ENCODE data around the gene DNAH17. TPM values are rescaled to one million over a fixed set of nuclear protein-coding genes. Genes with fewer than 3 reads are reported as not detected.
A peak's percentile ranks its signal among the peaks of the same experiment; 100 is the strongest.

Gene DNAH17
- total and polyA plus RNA-seq, 2 donors (not counting 1 experiment from before 2014, with no cell fraction given): 0.01 to 0.12 TPM

- no peaks in the 10 kb centered on the region for H3K9me3 ChIP-seq (ENCODE audit: control extremely low read depth in 1 of 3, control insufficient read depth in 2 of 3, insufficient read depth in 1 of 3, low read length in 2 of 3)
- CTCF ChIA-PET: interaction anchor here (1.1 to 3.0 kb wide), 4 partner anchors 9 to 292 kb away, joined by 3 to 18 read pairs (median 5); no protein-coding TSS in a partner anchor
- intact Hi-C loops (cut with micrococcal nuclease): no loop called here
- TF ChIP-seq CTCF (IDR thresholded peaks at IDR 0.05) (no peak), EZH2 (IDR thresholded peaks at IDR 0.05; ENCODE audit: borderline replicate concordance, insufficient read depth, low read depth, low read length, poor library complexity, severe bottlenecking) (no peak)
- peak overlapping the region; percentile 46 to 87 for H3K27ac ChIP-seq (ENCODE audit: low read length in 2 of 2)
- H3K9ac ChIP-seq (ENCODE audit: low read length): peak overlapping the region; percentile 82
- peaks cover 42% of the 10 kb centered on the region for H3K4me1 Mint-ChIP-seq
- H3K27me3 ChIP-seq (replicated peaks in 1 of 4; ENCODE audit: control extremely low read depth in 1 of 4, control insufficient read depth in 3 of 4, insufficient read depth in 4 of 4, low read length in 3 of 4): no peaks in the 10 kb centered on the region
- peaks cover 36% of the 10 kb centered on the region for H4K20me1 ChIP-seq (ENCODE audit: control insufficient read depth, insufficient read depth, low read length, poor library complexity, severe bottlenecking)
- H3K79me2 ChIP-seq (ENCODE audit: control insufficient read depth, insufficient read depth, low read length): peaks cover 67% of the 10 kb centered on the region
- H3K4me3 ChIP-seq (ENCODE audit: control extremely low read depth in 1 of 5, extremely low read depth in 1 of 5, insufficient read depth in 1 of 5, low read depth in 2 of 5, low read length in 4 of 5): peak overlapping the region; percentile 75 to 93 (median 87)
- H3K36me3 ChIP-seq (replicated peaks in 1 of 2; ENCODE audit: control extremely low read depth in 1 of 2, control insufficient read depth in 1 of 2, extremely low read depth in 1 of 2, insufficient read depth in 2 of 2, low read length in 1 of 2): peaks cover 0 to 3% of the 10 kb centered on the region in 2 experiments
- 2% methylated on average over 4 of the region's 7 CpGs for WGBS (ENCODE audit: insufficient coverage)
- peak overlapping the region; percentile 99 for H2AFZ ChIP-seq (ENCODE audit: insufficient read depth, low read depth, low read length, poor library complexity, severe bottlenecking)
- DNase-seq: no peak
- no peak for ATAC-seq (ENCODE audit: low read depth)
- H3K27ac Mint-ChIP-seq: peak overlapping the region; percentile 81
- POLR2A ChIA-PET: no interaction called here
- H3K4me3 Mint-ChIP-seq: peak overlapping the region; percentile 93
- peaks cover 31 to 39% of the 10 kb centered on the region in 2 donors for H3K4me1 ChIP-seq (ENCODE audit: control insufficient read depth in 2 of 2, insufficient read depth in 2 of 2, low read length in 2 of 2)
- no peaks in the 10 kb centered on the region for H3K9me3 Mint-ChIP-seq (ENCODE audit: insufficient read depth)
- no peaks in the 10 kb centered on the region for H3K27me3 Mint-ChIP-seq
- peak overlapping the region; percentile 85 for H3K4me2 ChIP-seq (replicated peaks; ENCODE audit: low read depth, low read length, poor library complexity, severe bottlenecking)
Measured at GRCh38 chr17:78379131-78379491, 198.1 kb downstream of the DNAH17 start.

- intact Hi-C loops (cut with micrococcal nuclease): loop anchor here (1.0 kb wide), 2 partner anchors 18 to 41 kb away; partner anchors contain the start of gene SOCS3
- peak within 1 kb of the TSS; percentile 46 to 87 for H3K27ac ChIP-seq (ENCODE audit: low read length in 2 of 2)
- H3K9ac ChIP-seq (ENCODE audit: low read length): peak within 1 kb of the TSS; percentile 82
- WGBS (ENCODE audit: insufficient coverage): 1% methylated on average over 89 of the region's 89 CpGs
- peak; percentile 78 for ATAC-seq (ENCODE audit: low read depth)
- peak; percentile 88 for DNase-seq
- peaks cover 0 to 3% of the 10 kb centered on the region in 2 experiments for H3K36me3 ChIP-seq (replicated peaks in 1 of 2; ENCODE audit: control extremely low read depth in 1 of 2, control insufficient read depth in 1 of 2, extremely low read depth in 1 of 2, insufficient read depth in 2 of 2, low read length in 1 of 2)
- Mint-ChIP-seq H3K27ac (peak within 1 kb of the TSS; percentile 81), H3K4me1 (peaks cover 36% of the 10 kb centered on the region), H3K27me3 (no peaks in the 10 kb centered on the region), H3K9me3 (ENCODE audit: insufficient read depth) (no peaks in the 10 kb centered on the region), H3K4me3 (peak within 1 kb of the TSS; percentile 93)
- ChIA-PET CTCF (interaction anchor here (0.9 to 3.0 kb wide), 6 partner anchors 9 to 292 kb away, joined by 3 to 18 read pairs (median 4); no protein-coding TSS in a partner anchor), POLR2A (no interaction called here)
- TF ChIP-seq CTCF (IDR thresholded peaks at IDR 0.05) (no peak), EZH2 (IDR thresholded peaks at IDR 0.05; ENCODE audit: borderline replicate concordance, insufficient read depth, low read depth, low read length, poor library complexity, severe bottlenecking) (no peak)
- H3K79me2 ChIP-seq (ENCODE audit: control insufficient read depth, insufficient read depth, low read length): peaks cover 60% of the 10 kb centered on the region
- peaks cover 25 to 35% of the 10 kb centered on the region in 2 donors for H3K4me1 ChIP-seq (ENCODE audit: control insufficient read depth in 2 of 2, insufficient read depth in 2 of 2, low read length in 2 of 2)
- H3K4me2 ChIP-seq (replicated peaks; ENCODE audit: low read depth, low read length, poor library complexity, severe bottlenecking): peak within 1 kb of the TSS; percentile 85
- H3K27me3 ChIP-seq (replicated peaks in 1 of 4; ENCODE audit: control extremely low read depth in 1 of 4, control insufficient read depth in 3 of 4, insufficient read depth in 4 of 4, low read length in 3 of 4): no peaks in the 10 kb centered on the region
- no peaks in the 10 kb centered on the region for H3K9me3 ChIP-seq (ENCODE audit: control extremely low read depth in 1 of 3, control insufficient read depth in 2 of 3, insufficient read depth in 1 of 3, low read length in 2 of 3)
- H4K20me1 ChIP-seq (ENCODE audit: control insufficient read depth, insufficient read depth, low read length, poor library complexity, severe bottlenecking): peaks cover 31% of the 10 kb centered on the region
- H3K4me3 ChIP-seq (ENCODE audit: control extremely low read depth in 1 of 5, extremely low read depth in 1 of 5, insufficient read depth in 1 of 5, low read depth in 2 of 5, low read length in 4 of 5): peak within 1 kb of the TSS; percentile 75 to 93 (median 87)
- H2AFZ ChIP-seq (ENCODE audit: insufficient read depth, low read depth, low read length, poor library complexity, severe bottlenecking): peak within 1 kb of the TSS; percentile 99
Measured at GRCh38 chr17:78378225-78379130, 198.7 kb downstream of the DNAH17 start, which contains the start of gene PGS1. Gene PGS1, plus strand, starts transcription at chr17:78378649. Its CDS starts 17 bp downstream, at chr17:78378666.
